Tibial nerve (tissue), 4 donors: ENCODE measurements around the gene PACSIN1. TPM values are rescaled to one million over a fixed set of nuclear protein-coding genes. Genes with fewer than 3 reads are reported as not detected.
A peak's percentile ranks its signal among the peaks of the same experiment; 100 is the strongest.

ENCODE experiments used
- DNase-seq, 2 donors: peaks; one replicate each; pipeline ENCODE4 v3.0.0-alpha.2; 2019; ENCODE audit warnings: low spot score in 2 of 2
- H3K27ac ChIP-seq, 4 donors: fragments of 200-600 bp; sonication (generic) in 3 of 4; one replicate each; pipeline ENCODE4 v1.5.1; 2017 to 2019; ENCODE audit warnings: mild to moderate bottlenecking in 1 of 4
- H3K27me3 ChIP-seq, 2 donors: fragments of 200-600 bp; sonication (generic) in 1 of 2; one replicate each; pipeline versions ENCODE4 v1.5.1 to v1.6.0; 2017 to 2019
- H3K36me3 ChIP-seq, 3 donors: fragments of 200-600 bp; sonication (generic); one replicate each; pipeline ENCODE4 v1.5.1; 2018 to 2019
- H3K4me1 ChIP-seq, 4 donors: fragments of 200-600 bp; sonication (generic) in 3 of 4; one replicate each; pipeline ENCODE4 v1.5.1; 2017 to 2019
- H3K4me3 ChIP-seq, 4 donors: fragments of 200-600 bp; sonication (generic) in 3 of 4; one replicate each; pipeline ENCODE4 v1.5.1; 2017 to 2019; ENCODE audit warnings: mild to moderate bottlenecking in 1 of 4, moderate library complexity in 1 of 4
- H3K9me3 ChIP-seq, 4 donors: fragments of 200-600 bp; sonication (generic) in 3 of 4; one replicate each; pipeline ENCODE4 v1.5.1; 2017 to 2019
- EP300 ChIP-seq, 2 donors: sonication (generic); formaldehyde crosslinking; IDR thresholded peaks; one replicate each; pipeline ENCODE4 v1.6.1; 2017; ENCODE audit warnings: antibody characterized with exemption in 2 of 2, mild to moderate bottlenecking in 1 of 2
- POLR2A ChIP-seq, 2 donors: fragments of 450-650 bp; IDR thresholded peaks; one replicate each; pipeline ENCODE4 v1.6.1; 2017; ENCODE audit warnings: antibody characterized with exemption in 2 of 2, mild to moderate bottlenecking in 2 of 2, moderate library complexity in 2 of 2
- WGBS, 2 donors: methylation state at CpG; one replicate each; pipeline ENCODE4 v1.1.5; 2018; 5-methylcytosine and 5-hydroxymethylcytosine counted together
- total RNA-seq, 4 donors: library from RNA; depleted of rRNA; stranded (reverse); fragments of >200 nt; gene quantifications; one replicate each; pipeline ENCODE4 v1.1.0, GENCODE V29; 2016
- TF ChIP-seq, protein P1 (sequence below), 5 experiments: fragments of 200-600 bp in 3 of 5; fragments of 450-650 bp in 2 of 5; sonication (generic) in 3 of 5; IDR thresholded peaks; one replicate each; pipeline ENCODE4 v1.5.1; 2016 to 2019; ENCODE audit warnings: antibody characterized with exemption in 5 of 5, mild to moderate bottlenecking in 3 of 5, moderate library complexity in 2 of 5

Gene PACSIN1
- total RNA-seq, 4 donors from 2014 or later = 0.30 to 2.6 (median 0.42) TPM; not detected in 1

DNA sequence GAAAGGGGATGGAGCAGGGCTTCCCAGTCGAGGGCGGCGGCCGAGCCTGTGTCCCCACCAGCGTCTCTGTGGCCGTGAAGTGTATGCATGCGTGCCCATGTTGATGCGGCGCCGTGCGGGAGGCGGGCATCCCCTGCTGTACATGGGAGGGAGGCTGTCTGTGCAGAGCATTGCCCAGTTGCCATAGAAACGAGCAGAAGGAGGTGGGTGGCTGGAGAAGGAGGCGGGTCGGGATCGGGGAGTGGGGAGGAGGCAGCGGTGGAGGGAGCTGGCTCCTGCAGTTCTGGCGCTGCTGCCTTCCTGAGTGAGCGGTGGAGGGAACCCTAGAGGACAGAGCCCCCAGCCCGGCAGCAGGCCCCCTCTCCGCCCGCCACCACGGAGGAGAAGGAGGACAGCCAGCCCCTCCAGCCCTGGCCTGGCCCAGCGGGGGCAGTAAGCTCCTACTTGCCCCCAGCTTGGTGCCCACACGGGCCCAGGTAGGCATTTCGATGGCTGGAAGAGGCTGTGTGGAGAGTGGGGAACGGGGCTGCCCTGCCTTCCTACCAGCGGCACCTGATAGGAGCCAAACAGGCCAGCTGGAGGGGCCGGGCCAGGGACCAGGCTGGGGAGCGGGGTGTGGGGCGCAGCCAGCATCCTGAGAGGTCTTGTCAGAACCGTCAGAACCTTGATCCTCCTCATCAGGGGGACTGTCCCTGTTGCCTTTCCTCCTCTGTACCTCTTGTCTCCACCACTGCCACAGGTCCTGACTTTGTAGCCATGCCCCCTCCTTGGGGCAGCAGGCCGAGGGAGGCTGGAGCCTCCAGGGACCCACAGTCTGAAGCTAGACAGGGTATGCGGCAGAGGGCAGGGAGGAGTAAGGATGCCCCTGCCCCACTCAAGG is 49.0 kb downstream of the PACSIN1 start:
- DNase-seq = peak in 1 of 2 donors; percentile 22
- WGBS, 2 donors = 16 to 29% methylated on average over 30 to 34 of the region's 34 CpGs
- H3K4me3 ChIP-seq = peak overlapping the region in 2 of 4 donors; percentile 27 to 40

DNA sequence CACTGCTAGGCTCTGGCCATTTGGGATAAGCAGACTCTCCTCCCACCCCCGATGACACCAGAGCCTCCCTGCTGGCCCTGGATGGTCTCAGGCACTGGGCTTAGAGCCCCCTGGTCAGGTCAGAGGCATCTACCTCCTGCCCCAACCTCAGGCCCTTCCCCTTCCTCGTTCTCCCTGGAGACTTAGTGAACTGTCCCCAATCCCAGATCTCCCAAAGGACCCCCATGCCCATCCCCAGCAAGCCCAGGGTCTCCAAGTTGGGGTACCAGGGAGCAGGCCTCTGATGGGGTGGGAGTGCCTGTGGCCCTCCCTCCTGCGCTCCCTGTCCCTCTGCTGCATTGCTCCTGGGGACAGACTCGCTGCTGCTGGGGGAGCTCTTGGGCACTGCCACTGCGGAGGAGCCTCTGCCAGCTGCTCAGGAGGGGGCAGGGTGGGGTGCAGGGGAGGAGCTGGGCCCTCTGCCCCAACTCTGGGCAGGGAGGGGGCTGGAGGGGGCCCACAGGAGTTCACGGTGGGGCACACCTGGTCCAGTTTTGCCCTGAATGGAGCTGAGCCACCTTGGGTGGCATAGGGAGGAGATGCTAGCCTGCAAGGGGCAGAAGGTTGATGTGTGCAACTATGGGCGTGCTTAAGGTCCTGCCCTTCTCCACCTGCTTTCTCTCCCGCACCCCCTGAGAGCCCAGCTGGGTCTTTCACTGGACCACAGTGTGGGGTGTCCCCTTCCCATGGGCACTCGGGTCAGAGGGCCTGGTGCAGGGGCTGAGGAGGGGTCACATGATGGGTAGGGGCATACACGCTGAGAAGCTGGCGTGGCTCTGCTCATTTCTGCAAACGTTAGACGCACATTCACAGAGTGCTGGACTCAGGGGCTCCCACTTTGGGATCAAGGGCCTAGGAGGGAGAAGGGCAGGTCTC is 49.9 kb downstream of the PACSIN1 start:
- H3K9me3 ChIP-seq = no peaks in the 10 kb centered on the region
- no peak overlapping the region for H3K4me3 ChIP-seq
- no peak overlapping the region for H3K27ac ChIP-seq
- no peak for TF ChIP-seq EP300 (IDR thresholded peaks at IDR 0.05)
- TF ChIP-seq, protein P1, sequence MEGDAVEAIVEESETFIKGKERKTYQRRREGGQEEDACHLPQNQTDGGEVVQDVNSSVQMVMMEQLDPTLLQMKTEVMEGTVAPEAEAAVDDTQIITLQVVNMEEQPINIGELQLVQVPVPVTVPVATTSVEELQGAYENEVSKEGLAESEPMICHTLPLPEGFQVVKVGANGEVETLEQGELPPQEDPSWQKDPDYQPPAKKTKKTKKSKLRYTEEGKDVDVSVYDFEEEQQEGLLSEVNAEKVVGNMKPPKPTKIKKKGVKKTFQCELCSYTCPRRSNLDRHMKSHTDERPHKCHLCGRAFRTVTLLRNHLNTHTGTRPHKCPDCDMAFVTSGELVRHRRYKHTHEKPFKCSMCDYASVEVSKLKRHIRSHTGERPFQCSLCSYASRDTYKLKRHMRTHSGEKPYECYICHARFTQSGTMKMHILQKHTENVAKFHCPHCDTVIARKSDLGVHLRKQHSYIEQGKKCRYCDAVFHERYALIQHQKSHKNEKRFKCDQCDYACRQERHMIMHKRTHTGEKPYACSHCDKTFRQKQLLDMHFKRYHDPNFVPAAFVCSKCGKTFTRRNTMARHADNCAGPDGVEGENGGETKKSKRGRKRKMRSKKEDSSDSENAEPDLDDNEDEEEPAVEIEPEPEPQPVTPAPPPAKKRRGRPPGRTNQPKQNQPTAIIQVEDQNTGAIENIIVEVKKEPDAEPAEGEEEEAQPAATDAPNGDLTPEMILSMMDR (IDR thresholded peaks at IDR 0.05) = no peak
- TF ChIP-seq POLR2A (IDR thresholded peaks at IDR 0.05) = no peak
- H3K36me3 ChIP-seq = no peaks in the 10 kb centered on the region
- DNase-seq = no peak
- H3K4me1 ChIP-seq = peaks cover 0 to 16% (median 7%) of the 10 kb centered on the region in 4 donors
- H3K27me3 ChIP-seq = peaks cover 0 to 23% of the 10 kb centered on the region in 2 donors
- 80% methylated on average over 10 to 13 of the region's 13 CpGs for WGBS, 2 donors

More for the DNA sequence above, 49.0 kb downstream of the PACSIN1 start:
- Histone ChIP-seq H3K36me3 (no peaks in the 10 kb centered on the region), H3K27ac (peak overlapping the region in 1 of 4 donors; percentile 9), H3K4me1 (peaks cover 0 to 16% (median 7%) of the 10 kb centered on the region in 4 donors), H3K27me3 (peaks cover 0 to 23% of the 10 kb centered on the region in 2 donors), H3K9me3 (peaks cover 0 to 3% (median 0%) of the 10 kb centered on the region in 4 donors)
- TF ChIP-seq, protein P1 (IDR thresholded peaks at IDR 0.05) = no peak
- no peak for TF ChIP-seq POLR2A (IDR thresholded peaks at IDR 0.05)
- TF ChIP-seq EP300 (IDR thresholded peaks at IDR 0.05) = no peak

DNA sequence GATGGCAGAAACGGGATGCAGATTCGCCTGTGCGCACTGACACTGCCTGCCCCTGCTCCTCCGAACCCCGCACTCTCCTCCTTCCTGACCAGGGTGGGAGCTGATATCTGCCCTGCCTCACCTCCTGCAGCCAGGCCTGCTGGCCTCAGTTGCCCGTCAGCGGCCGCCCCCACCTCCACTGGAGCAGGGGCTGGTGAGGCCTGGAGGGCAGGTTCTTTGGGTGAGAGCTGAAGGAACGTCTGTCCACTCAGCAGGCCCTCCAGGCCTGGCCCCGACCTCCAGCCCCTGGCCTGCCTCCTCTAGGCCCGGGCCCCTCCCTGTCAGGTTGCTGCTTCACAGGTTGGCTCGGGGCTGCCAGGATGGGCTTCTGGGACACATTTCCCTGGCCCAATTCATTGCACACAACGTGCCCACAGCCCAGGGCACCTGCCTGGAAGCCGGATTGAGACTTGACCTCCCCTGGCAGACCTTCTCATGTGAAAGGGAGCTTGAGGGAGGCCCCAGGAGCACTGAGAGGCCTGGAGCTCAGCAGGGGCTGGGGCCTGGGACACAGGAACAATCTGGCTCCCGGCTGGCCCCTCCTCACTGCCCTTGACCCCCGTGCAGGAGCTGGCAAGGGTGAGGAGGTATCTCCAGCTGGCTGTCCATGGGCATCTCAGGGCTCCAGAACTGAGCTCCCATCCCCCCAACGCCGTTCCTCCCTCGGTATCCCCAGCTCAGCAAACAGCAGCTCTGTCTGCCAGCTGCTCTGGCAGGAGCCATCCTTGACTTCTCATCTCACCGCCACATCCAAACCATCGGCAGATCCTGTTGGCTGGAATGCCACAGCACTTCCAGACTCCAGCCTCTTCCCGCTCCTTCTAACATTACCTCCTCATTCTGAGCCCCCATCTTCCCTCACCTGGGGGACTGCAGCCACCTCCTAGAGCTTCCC is 50.8 kb downstream of the PACSIN1 start:
- WGBS, 2 donors = 84 to 95% methylated on average over 17 to 20 of the region's 22 CpGs
- Histone ChIP-seq H3K4me1 (peaks cover 0 to 16% (median 7%) of the 10 kb centered on the region in 4 donors), H3K9me3 (no peaks in the 10 kb centered on the region), H3K36me3 (no peaks in the 10 kb centered on the region), H3K4me3 (no peak overlapping the region), H3K27me3 (peaks cover 0 to 23% of the 10 kb centered on the region in 2 donors), H3K27ac (no peak overlapping the region)
- no peak for DNase-seq
- TF ChIP-seq POLR2A (IDR thresholded peaks at IDR 0.05) (no peak), EP300 (IDR thresholded peaks at IDR 0.05) (no peak)
- TF ChIP-seq, protein P1 (IDR thresholded peaks at IDR 0.05) = no peak

DNA sequence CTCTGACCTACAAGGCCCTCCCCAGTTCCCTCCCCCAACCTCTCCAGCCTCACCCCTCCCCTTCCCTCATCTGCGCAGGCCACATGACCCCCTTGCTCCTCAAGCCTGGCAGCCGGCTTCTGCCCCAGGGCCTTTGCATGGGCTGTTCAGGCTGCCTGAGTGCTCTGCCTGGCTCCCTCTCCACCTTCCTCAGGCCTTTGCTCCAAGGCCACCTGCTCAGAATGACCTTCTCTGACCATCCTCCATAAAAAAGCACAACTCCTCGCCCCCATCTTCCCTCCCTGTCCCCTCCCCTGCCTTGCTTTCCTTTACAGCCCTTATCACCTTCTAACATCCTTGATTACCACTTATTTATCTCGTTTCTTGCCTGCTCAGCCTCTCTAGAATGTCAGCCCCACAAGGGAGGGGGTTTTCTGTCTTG is 51.6 kb downstream of the PACSIN1 start:
- no peak for DNase-seq
- Histone ChIP-seq H3K9me3 (no peaks in the 10 kb centered on the region), H3K4me3 (no peak overlapping the region), H3K36me3 (no peaks in the 10 kb centered on the region), H3K4me1 (peaks cover 0 to 16% (median 7%) of the 10 kb centered on the region in 4 donors), H3K27me3 (peaks cover 0 to 23% of the 10 kb centered on the region in 2 donors), H3K27ac (no peak overlapping the region)
- TF ChIP-seq POLR2A (IDR thresholded peaks at IDR 0.05) (no peak), EP300 (IDR thresholded peaks at IDR 0.05) (no peak)
- TF ChIP-seq, protein P1 (IDR thresholded peaks at IDR 0.05) = no peak
- WGBS, 2 donors = 78 to 82% methylated on average over 4 of the region's 4 CpGs
